Psoas muscle (tissue), 8 donors: ENCODE measurements around the gene TSSK3. TPM values are rescaled to one million over a fixed set of nuclear protein-coding genes. Genes with fewer than 3 reads are reported as not detected.

Source experiments
- ATAC-seq, 4 donors: fragments of 200-7000 bp; cut with Tn5 transposase; one replicate each; pipeline ENCODE4 v1.9.1; 2020; ENCODE audit warnings: moderate library complexity in 3 of 4, mild to moderate bottlenecking in 2 of 4
- DNase-seq, 2 donors: peaks; one replicate each; pipeline ENCODE4 v3.0.0-alpha.2; 2020
- H3K27ac ChIP-seq: fragments of 200-600 bp; one replicate; pipeline ENCODE4 v1.8.0; 2022
- H3K27me3 ChIP-seq, 3 donors: fragments of 200-600 bp in 1 of 3; one replicate each; pipeline versions ENCODE4 v1.6.1 to v1.8.0; 2013 to 2022; ENCODE audit warnings: low read length in 2 of 3, mild to moderate bottlenecking in 2 of 3, moderate library complexity in 1 of 3; ENCODE audit not compliant: insufficient read depth in 3 of 3
- H3K36me3 ChIP-seq, 2 donors: fragments of 200-600 bp in 1 of 2; one replicate each; pipeline versions ENCODE4 v1.6.1 to v1.8.0; 2013 to 2022; ENCODE audit warnings: low read depth in 1 of 2, mild to moderate bottlenecking in 1 of 2, moderate library complexity in 1 of 2; ENCODE audit not compliant: insufficient read depth in 1 of 2
- H3K4me1 ChIP-seq: fragments of 200-600 bp; one replicate; pipeline ENCODE4 v1.8.0; 2022
- H3K4me3 ChIP-seq: fragments of 200-600 bp; one replicate; pipeline ENCODE4 v1.8.0; 2022; ENCODE audit warnings: mild to moderate bottlenecking
- H3K9me3 ChIP-seq: fragments of 200-600 bp; one replicate; pipeline ENCODE4 v1.8.0; 2022
- WGBS, 3 donors: extraction: QIAGEN DNeasy Blood & Tissue Kit; methylation state at CpG; one replicate each; pipeline versions ENCODE4 v1.1.6 to v1.1.7; 2013; 5-methylcytosine and 5-hydroxymethylcytosine counted together
- intact Hi-C, 2 donors: fragments of 100-400 bp; cut with DNase I; formaldehyde crosslinking; loops; one replicate each; pipeline versions ENCODE4 v1.11.0 to v1.14.2; 2022
- polyA plus RNA-seq, 3 donors: library from polyadenylated mRNA; stranded (reverse); fragments of 200-250 nt; gene quantifications; one replicate each; pipeline ENCODE4 v1.2.3, GENCODE V29; 2013
- total RNA-seq, 4 donors: library from RNA; stranded (reverse); fragmentation: NEBNext Ultra II Directional in 2 of 4; extraction: Animal tissue kit (Norgen Biotek cat#: 25700) in 2 of 4; gene quantifications; one replicate each; pipeline versions ENCODE4 v1.2.1 to v1.2.4, GENCODE V29; 2021 to 2023
- TF ChIP-seq, protein P1 (sequence below): fragments of 200-600 bp; IDR thresholded peaks from one replicate; pipeline ENCODE4 v1.8.0; 2022; ENCODE audit warnings: antibody characterized with exemption
- donor health status: healthy with polysubstance abuse.
- donor health status: DM: no; HTN: no; CAD: no; lungs with moderate emphysema.
- donor health status: Bipolar disorder and iron deficiency.
- donor health status: healthy.
- donor health status: DM: yes; HTN: yes; CAD: no.
- donor health status: DM: no; HTN: no; CAD: no.
- donor health status: DM: no; HTN: no; CAD: no.
- donor health status: DM: yes; HTN: yes; CAD: no.

The TSSK3 gene
- total and polyA plus RNA-seq, 7 donors = 0.10 to 4.0 (median 0.80) TPM; not detected in 3

DNA sequence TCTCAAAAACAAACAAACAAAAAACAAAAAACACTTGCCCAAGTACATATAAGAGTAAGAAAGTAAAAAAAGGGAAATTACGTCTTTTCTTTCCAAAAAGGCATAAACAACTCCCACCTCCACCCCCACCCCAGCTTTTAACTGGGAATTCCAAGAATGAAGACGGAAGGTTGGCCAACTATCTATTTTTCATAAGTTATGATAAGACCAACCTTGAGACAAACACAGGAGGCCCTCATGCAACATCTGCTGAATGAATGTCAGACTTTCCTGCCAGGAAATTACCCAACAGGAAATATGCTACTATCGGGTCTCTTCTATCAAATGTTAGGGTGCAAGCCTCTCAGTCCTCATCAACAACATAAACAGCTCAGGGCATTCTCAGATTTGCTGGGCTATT lies 30.0 kb downstream of the TSSK3 start:
- no peak overlapping the region for H3K27ac ChIP-seq
- no peak for ATAC-seq
- intact Hi-C loops = no loop called here
- H3K36me3 ChIP-seq = peaks cover 7 to 60% of the 10 kb centered on the region in 2 donors
- WGBS, 3 donors = 55 to 62% (median 55%) methylated on average over 3 of the region's 3 CpGs
- no peak overlapping the region for H3K4me3 ChIP-seq
- no peak for DNase-seq
- TF ChIP-seq, protein P1, sequence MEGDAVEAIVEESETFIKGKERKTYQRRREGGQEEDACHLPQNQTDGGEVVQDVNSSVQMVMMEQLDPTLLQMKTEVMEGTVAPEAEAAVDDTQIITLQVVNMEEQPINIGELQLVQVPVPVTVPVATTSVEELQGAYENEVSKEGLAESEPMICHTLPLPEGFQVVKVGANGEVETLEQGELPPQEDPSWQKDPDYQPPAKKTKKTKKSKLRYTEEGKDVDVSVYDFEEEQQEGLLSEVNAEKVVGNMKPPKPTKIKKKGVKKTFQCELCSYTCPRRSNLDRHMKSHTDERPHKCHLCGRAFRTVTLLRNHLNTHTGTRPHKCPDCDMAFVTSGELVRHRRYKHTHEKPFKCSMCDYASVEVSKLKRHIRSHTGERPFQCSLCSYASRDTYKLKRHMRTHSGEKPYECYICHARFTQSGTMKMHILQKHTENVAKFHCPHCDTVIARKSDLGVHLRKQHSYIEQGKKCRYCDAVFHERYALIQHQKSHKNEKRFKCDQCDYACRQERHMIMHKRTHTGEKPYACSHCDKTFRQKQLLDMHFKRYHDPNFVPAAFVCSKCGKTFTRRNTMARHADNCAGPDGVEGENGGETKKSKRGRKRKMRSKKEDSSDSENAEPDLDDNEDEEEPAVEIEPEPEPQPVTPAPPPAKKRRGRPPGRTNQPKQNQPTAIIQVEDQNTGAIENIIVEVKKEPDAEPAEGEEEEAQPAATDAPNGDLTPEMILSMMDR = no peak
- H3K9me3 ChIP-seq = no peaks in the 10 kb centered on the region
- H3K27me3 ChIP-seq = no peaks in the 10 kb centered on the region
- peaks cover 22% of the 10 kb centered on the region for H3K4me1 ChIP-seq

DNA sequence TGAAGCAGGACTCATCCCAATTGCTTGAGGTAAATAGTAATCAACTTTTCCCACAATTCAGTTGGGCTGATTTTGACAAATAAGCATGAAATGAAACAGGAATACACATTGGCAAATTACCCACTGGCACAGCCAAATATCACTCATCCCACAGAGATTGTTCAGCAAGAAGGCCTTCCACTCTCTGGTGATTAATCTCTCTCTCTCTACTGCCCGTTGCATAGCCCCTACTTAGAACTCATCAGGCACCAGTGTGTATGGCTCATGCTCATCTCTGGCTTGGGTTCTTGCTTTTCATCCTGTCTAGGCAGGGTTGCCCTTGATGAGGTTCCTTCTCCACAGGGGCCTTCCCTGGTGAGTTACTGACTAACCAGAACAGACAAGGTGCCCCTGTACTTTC lies 30.8 kb downstream of the TSSK3 start:
- peak overlapping the region; percentile 93 for H3K27ac ChIP-seq
- peak overlapping the region; percentile 95 for H3K4me3 ChIP-seq
- TF ChIP-seq, protein P1 = no peak
- 18 to 42% (median 36%) methylated on average over 1 of the region's 1 CpG for WGBS, 3 donors
- no peaks in the 10 kb centered on the region for H3K9me3 ChIP-seq
- peaks cover 22% of the 10 kb centered on the region for H3K4me1 ChIP-seq
- ATAC-seq = no peak
- intact Hi-C loops = no loop called here
- no peak for DNase-seq
- peaks cover 7 to 53% of the 10 kb centered on the region in 2 donors for H3K36me3 ChIP-seq
- no peaks in the 10 kb centered on the region for H3K27me3 ChIP-seq

DNA sequence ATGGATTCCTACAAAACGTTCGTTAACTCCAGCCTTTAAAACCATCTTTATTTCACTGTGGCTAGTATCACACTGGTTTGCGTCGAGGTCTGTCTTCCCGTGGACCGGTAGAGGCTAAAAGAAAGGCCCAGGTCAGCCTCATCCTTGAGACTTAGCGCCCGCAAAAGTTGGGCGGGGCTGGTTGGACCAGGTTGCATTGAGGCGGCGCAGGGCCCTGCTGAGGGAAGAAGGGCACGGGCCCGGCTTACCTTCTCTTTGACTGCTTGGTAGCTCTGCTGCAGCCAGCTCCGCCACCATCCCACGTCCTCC lies 31.4 kb downstream of the TSSK3 start:
- ATAC-seq = peak; percentile 7 to 59 (median 24)
- 1 to 2% (median 1%) methylated on average over 15 of the region's 15 CpGs for WGBS, 3 donors
- intact Hi-C loops = no loop called here
- Histone ChIP-seq H3K27ac (peak overlapping the region; percentile 93), H3K36me3 (peaks cover 3 to 47% of the 10 kb centered on the region in 2 donors), H3K4me1 (peaks cover 22% of the 10 kb centered on the region), H3K9me3 (no peaks in the 10 kb centered on the region), H3K4me3 (peak overlapping the region; percentile 95), H3K27me3 (no peaks in the 10 kb centered on the region)
- TF ChIP-seq, protein P1 = no peak
- peak in 1 of 2 donors; percentile 38 for DNase-seq

DNA sequence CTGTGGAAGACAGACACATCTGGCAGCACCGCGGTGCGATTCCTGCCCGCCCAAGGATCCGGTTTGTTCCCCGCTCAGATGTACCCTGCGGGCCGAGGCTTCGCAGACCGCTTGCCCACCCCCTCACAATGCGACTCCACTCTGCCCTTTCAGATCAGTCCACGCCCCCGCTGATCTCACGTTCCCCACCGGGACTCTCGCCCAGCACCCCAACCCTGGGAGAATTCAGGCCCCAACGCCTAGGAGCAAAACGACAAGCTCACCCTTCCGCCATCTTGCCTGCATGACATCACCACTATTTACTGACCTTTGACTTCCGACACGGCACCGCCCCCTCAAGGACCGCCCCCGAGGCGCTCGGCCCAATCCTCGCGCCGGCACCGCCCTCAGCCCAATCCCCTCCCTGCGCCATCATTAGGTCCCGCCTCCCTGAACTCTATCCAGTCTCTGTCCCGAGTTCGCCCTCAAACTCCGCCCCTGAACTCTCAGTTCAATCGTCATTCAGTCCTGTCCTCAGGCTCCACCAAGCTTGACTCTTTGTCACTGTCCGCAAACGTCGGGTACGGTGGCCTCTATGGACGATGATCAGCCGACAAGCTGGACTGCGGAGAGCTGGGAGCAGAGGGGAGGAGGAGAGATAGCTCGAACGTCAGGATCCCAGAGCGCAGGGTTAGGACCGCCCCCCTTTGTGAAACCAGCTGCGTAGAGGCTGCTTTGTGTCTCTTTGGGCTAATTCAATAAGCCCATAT lies 32.0 kb downstream of the TSSK3 start, which contains the start of gene BSDC1:
TSS of gene BSDC1 (minus strand) at position 301 of the 749 bp plus-strand sequence. CDS start at position 274, 27 bp downstream.
- H3K4me1 ChIP-seq = peaks cover 22% of the 10 kb centered on the region
- WGBS, 3 donors = 0 to 1% (median 1%) methylated on average over 48 of the region's 48 CpGs
- H3K27me3 ChIP-seq = no peaks in the 10 kb centered on the region
- H3K9me3 ChIP-seq = no peaks in the 10 kb centered on the region
- peak within 1 kb of the TSS; percentile 93 for H3K27ac ChIP-seq
- intact Hi-C loops = no loop called here
- H3K4me3 ChIP-seq = peak within 1 kb of the TSS; percentile 95
- H3K36me3 ChIP-seq = peaks cover 3 to 41% of the 10 kb centered on the region in 2 donors
- TF ChIP-seq, protein P1 = no peak
- DNase-seq (peak; percentile 97 to 99), ATAC-seq (peak; percentile 96 to 99 (median 98))
